Nephron (organoid): Measurements from ENCODE around the gene SUPT3H.
A peak's percentile ranks its signal among the peaks of the same experiment; 100 is the strongest.

ENCODE experiments used
- H3K27ac Mint-ChIP-seq, 3 experiments: 2 replicates each; pipeline ENCODE4 v1.8.0; 2020; ENCODE audit warnings: mixed read lengths in 3 of 3, mild to moderate bottlenecking in 2 of 3, moderate library complexity in 1 of 3
- H3K27me3 Mint-ChIP-seq: 2 replicates; pipeline ENCODE4 v1.8.0; 2021; ENCODE audit warnings: low read depth, mild to moderate bottlenecking, moderate library complexity, mixed read lengths
- H3K36me3 Mint-ChIP-seq: 2 replicates; pipeline ENCODE4 v1.8.0; 2020; ENCODE audit warnings: low read depth, mixed read lengths
- H3K4me1 Mint-ChIP-seq: 2 replicates; pipeline ENCODE4 v1.8.0; 2020; ENCODE audit warnings: mixed read lengths
- H3K4me3 Mint-ChIP-seq, 3 experiments: 2 replicates each; pipeline ENCODE4 v1.8.0; 2020; ENCODE audit warnings: mild to moderate bottlenecking in 3 of 3, mixed read lengths in 3 of 3, moderate library complexity in 2 of 3
- H3K9me3 Mint-ChIP-seq: 2 replicates; pipeline ENCODE4 v1.8.0; 2020; ENCODE audit warnings: mixed read lengths
- TF ChIP-seq, protein P1 (sequence below), 3 experiments: fragments of 200-600 bp; sonication (generic); IDR thresholded peaks; one replicate each; pipeline ENCODE4 v1.5.0; 2021; ENCODE audit warnings: antibody characterized with exemption in 3 of 3; ENCODE audit not compliant: unreplicated experiment in 3 of 3

The SUPT3H gene

DNA sequence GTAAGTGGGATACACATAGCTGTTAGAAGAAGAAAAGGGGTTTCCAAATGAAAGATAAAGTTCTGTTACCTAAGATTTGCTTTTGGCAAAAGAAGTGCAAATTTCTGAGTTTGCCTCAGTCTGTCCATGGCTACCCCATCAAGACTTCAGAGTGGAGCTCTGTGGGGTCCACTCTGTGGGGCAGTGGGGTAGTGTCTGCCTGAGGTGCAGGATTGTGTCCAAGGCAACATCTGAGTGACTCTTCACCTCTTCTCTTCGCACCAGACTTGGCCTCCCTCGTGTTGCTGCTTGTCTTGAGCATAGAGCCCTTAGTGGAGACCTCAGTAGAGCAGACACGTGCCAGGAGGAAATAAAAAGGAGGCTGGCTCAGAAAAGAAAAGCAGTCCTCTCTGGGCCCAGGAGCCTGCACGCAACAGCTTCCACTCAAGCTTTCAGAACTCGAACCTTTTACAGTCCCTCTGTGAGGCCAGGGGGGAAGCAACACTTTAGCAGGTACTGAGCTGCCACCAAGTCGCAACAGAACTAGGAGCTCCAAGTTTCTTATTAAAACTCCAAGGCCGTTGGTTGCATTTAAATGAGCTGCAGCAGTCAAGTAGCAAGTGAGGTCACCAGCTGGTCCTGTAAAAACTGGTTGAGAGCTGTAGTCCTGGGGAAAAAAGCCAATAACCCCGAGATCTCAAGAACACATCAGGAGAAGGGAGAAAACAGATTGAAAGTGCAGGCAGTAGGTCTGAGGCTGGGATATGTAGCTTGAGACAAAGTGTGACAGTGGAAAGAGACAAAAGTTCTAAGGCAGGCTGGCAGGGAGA is 576.7 kb downstream of the SUPT3H start:
- Mint-ChIP-seq H3K4me3 (peak overlapping the region in 1 of 3 experiments; percentile 3), H3K27me3 (peaks cover 42% of the 10 kb centered on the region), H3K4me1 (peaks cover 32% of the 10 kb centered on the region), H3K27ac (peak overlapping the region in 2 of 3 experiments; percentile 35 to 84), H3K9me3 (no peaks in the 10 kb centered on the region), H3K36me3 (no peaks in the 10 kb centered on the region)
- TF ChIP-seq, protein P1, sequence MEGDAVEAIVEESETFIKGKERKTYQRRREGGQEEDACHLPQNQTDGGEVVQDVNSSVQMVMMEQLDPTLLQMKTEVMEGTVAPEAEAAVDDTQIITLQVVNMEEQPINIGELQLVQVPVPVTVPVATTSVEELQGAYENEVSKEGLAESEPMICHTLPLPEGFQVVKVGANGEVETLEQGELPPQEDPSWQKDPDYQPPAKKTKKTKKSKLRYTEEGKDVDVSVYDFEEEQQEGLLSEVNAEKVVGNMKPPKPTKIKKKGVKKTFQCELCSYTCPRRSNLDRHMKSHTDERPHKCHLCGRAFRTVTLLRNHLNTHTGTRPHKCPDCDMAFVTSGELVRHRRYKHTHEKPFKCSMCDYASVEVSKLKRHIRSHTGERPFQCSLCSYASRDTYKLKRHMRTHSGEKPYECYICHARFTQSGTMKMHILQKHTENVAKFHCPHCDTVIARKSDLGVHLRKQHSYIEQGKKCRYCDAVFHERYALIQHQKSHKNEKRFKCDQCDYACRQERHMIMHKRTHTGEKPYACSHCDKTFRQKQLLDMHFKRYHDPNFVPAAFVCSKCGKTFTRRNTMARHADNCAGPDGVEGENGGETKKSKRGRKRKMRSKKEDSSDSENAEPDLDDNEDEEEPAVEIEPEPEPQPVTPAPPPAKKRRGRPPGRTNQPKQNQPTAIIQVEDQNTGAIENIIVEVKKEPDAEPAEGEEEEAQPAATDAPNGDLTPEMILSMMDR (IDR thresholded peaks at IDR 0.05; ENCODE audit: unreplicated experiment in 3 of 3): no peak

DNA sequence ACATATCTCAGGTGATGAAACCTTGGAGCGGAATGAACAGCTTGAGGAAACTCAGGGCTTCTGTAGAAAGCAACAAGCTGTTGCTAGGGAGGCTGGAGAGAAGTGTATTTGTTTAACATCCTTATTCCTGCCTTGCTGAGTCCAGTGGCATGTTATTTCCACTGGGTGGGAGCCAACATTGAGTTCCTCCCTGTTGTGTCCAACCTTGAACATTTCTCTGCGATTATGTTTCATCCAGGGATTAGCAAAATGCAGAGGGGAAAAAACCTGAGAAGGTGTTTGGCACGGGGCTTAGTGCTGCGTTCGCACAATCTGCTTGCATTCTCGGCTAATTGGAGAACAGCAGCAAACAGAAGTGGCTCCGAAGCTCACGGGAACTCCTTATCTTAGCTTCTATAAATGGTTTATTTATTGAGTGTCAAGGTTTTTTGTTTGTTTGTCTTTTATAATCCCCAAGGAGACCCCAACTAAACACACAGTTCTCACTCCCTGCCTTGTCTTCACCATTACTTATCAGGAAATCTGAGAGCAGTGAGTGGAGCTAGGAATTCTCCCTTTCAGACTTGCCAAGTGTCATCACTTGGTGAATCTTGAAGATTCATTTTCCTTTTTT is 577.5 kb downstream of the SUPT3H start:
- no peaks in the 10 kb centered on the region for H3K9me3 Mint-ChIP-seq
- TF ChIP-seq, protein P1 (IDR thresholded peaks at IDR 0.05; ENCODE audit: unreplicated experiment in 3 of 3): no peak
- H3K27me3 Mint-ChIP-seq: peaks cover 44% of the 10 kb centered on the region
- no peaks in the 10 kb centered on the region for H3K36me3 Mint-ChIP-seq
- H3K27ac Mint-ChIP-seq: peak overlapping the region in 2 of 3 experiments; percentile 30 to 35
- H3K4me3 Mint-ChIP-seq: peak overlapping the region in 1 of 3 experiments; percentile 3
- H3K4me1 Mint-ChIP-seq: peaks cover 26% of the 10 kb centered on the region

DNA sequence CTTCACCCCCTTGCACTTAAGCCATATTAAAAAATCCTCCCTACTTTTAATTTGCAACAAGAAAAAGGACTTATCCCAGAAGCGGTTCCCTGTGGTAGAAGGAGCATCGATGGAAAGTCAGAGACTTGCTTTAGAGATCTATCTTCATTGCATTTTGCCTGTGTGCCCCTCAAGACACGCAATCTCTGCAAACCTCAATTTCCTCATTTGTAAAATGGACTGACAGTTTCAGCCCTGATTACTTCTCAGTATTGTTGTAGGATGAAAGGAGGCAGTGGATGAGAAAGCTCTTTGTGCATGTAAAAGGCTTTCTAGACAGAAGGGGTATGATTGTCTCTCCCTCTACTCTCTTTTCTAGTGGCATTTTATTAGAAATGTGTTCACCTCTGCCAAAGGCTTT is 580.0 kb downstream of the SUPT3H start:
- peaks cover 23% of the 10 kb centered on the region for H3K4me1 Mint-ChIP-seq
- peaks cover 51% of the 10 kb centered on the region for H3K27me3 Mint-ChIP-seq
- no peak overlapping the region for H3K27ac Mint-ChIP-seq
- H3K9me3 Mint-ChIP-seq: peaks cover 2% of the 10 kb centered on the region
- TF ChIP-seq, protein P1 (IDR thresholded peaks at IDR 0.05; ENCODE audit: unreplicated experiment in 3 of 3): no peak
- H3K4me3 Mint-ChIP-seq: no peak overlapping the region
- no peaks in the 10 kb centered on the region for H3K36me3 Mint-ChIP-seq

DNA sequence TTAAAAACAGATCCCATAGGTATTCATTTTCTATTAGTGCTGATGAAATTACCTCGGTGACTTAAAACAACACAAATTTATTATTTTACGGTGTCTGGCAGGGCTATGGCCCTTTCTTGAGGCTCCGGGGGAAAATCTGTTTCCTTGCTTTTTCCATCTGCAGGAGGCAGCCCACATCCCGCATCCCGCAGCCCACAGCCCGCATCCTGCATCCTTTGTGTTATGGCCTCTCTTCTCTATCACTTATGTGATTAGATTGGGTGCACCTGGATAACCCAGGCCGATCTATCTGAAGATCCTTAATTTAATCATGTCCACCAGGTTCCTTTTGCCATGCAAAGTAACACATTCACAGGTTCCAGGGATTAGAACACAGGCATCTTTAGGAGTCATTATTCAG is 582.4 kb downstream of the SUPT3H start:
- TF ChIP-seq, protein P1 (IDR thresholded peaks at IDR 0.05; ENCODE audit: unreplicated experiment in 3 of 3): no peak
- Mint-ChIP-seq H3K9me3 (peaks cover 7% of the 10 kb centered on the region), H3K4me3 (no peak overlapping the region)

DNA sequence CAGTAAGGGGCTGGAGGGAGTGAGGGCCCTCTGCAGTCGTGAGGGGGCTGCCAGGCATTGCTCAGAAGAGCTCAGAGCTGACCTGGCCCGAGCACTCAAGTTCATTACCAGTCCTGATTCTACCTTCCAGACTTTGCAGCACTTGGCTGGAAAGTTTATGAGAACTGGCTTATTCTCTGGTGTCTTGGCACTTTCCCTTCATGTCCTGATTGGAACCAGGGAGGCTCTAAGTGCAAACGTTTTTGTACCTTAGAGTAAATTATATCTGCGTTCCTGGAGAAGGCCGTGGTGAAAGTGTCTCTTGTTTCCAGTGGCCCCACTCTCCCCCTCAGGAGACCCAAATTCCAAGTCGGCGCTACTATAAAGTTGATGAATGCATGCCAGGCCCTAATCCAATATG is 587.9 kb downstream of the SUPT3H start:
- H3K4me1 Mint-ChIP-seq: no peaks in the 10 kb centered on the region
- TF ChIP-seq, protein P1 (IDR thresholded peaks at IDR 0.05; ENCODE audit: unreplicated experiment in 3 of 3): no peak
- no peak overlapping the region for H3K27ac Mint-ChIP-seq
- peaks cover 10% of the 10 kb centered on the region for H3K27me3 Mint-ChIP-seq
- H3K36me3 Mint-ChIP-seq: no peaks in the 10 kb centered on the region
- H3K9me3 Mint-ChIP-seq: peaks cover 12% of the 10 kb centered on the region
- H3K4me3 Mint-ChIP-seq: no peak overlapping the region

More for the DNA sequence above, 582.4 kb downstream of the SUPT3H start:
- Mint-ChIP-seq H3K27me3 (peaks cover 36% of the 10 kb centered on the region), H3K27ac (no peak overlapping the region), H3K4me1 (peaks cover 11% of the 10 kb centered on the region), H3K36me3 (no peaks in the 10 kb centered on the region)
